HEK293 (cell line): ENCODE results near the gene ACR.

Experiments used
- CTCF ChIA-PET: fragments of 350-600 bp; formaldehyde crosslinking; extraction: SDS; loops from one replicate; lab custom pipeline; 2021; ENCODE audit warnings: antibody characterized with exemption; lab: Yijun Ruan, JAX
- POLR2A ChIA-PET: fragments of 300-600 bp; formaldehyde crosslinking; extraction: SDS; loops from one replicate; lab custom pipeline; 2020; ENCODE audit warnings: antibody characterized with exemption, inconsistent platforms; lab: Yijun Ruan, JAX
- H3K27ac ChIP-seq: fragments of 200-500 bp; sonication (Bioruptor generic); 2 replicates; pipeline ENCODE4 v1.5.1; 2014; ENCODE audit warnings: low read depth, low read length, control low read depth, inconsistent platforms; ENCODE audit errors: extremely low read depth
- H3K36me3 ChIP-seq, 2 experiments: fragments of 200-500 bp in 1 of 2; sonication (Bioruptor generic) in 1 of 2; 1 replicate in 1 of 2; 2 replicates in 1 of 2; pipeline ENCODE4 v1.5.1; 2014 to 2017; ENCODE audit warnings: inconsistent platforms in 2 of 2, low read length in 2 of 2; ENCODE audit not compliant: control insufficient read depth in 2 of 2, insufficient read depth in 1 of 2
- H3K4me1 ChIP-seq: fragments of 200-500 bp; sonication (Bioruptor generic); 2 replicates; pipeline ENCODE4 v1.5.1; 2014; ENCODE audit warnings: mild to moderate bottlenecking, low read length, inconsistent platforms; ENCODE audit not compliant: control insufficient read depth, insufficient read depth
- H3K4me3 ChIP-seq: 2 replicates; pipeline ENCODE4 v1.5.1; 2011; ENCODE audit warnings: low read depth, mild to moderate bottlenecking, control low read depth, low read length, moderate library complexity
- H3K9me3 ChIP-seq: fragments of 200-500 bp; sonication (Bioruptor generic); 2 replicates; pipeline ENCODE4 v1.5.1; 2014; ENCODE audit warnings: low read depth, low read length, inconsistent platforms; ENCODE audit not compliant: control insufficient read depth, insufficient read depth
- HOXD13 ChIP-seq: sonication (generic); formaldehyde crosslinking; IDR thresholded peaks from 2 replicates; pipeline ENCODE4 v1.8.0; 2022; ENCODE audit warnings: missing genetic modification reagents, borderline replicate concordance
- PRDM1 ChIP-seq: fragments of 450-650 bp; formaldehyde crosslinking; IDR thresholded peaks from 2 replicates; pipeline ENCODE4; 2016; ENCODE audit warnings: missing biosample characterization, missing genetic modification characterization
- WT1 ChIP-seq: fragments of 450-650 bp; formaldehyde crosslinking; IDR thresholded peaks from 2 replicates; pipeline ENCODE4 v1.5.1; 2016; ENCODE audit warnings: missing biosample characterization, missing genetic modification characterization
- ZBTB1 ChIP-seq: fragments of 450-650 bp; formaldehyde crosslinking; IDR thresholded peaks from 2 replicates; pipeline ENCODE4 v1.5.1; 2016; ENCODE audit warnings: missing biosample characterization, missing genetic modification characterization
- ZBTB48 ChIP-seq: fragments of 450-650 bp; formaldehyde crosslinking; IDR thresholded peaks from 2 replicates; pipeline ENCODE4 v1.5.1; 2016; ENCODE audit warnings: missing biosample characterization, missing genetic modification characterization
- ZBTB7A ChIP-seq: fragments of 450-650 bp; formaldehyde crosslinking; IDR thresholded peaks from 2 replicates; pipeline ENCODE4 v1.5.1; 2016; ENCODE audit warnings: low read depth, missing biosample characterization, missing genetic modification characterization
- ZEB2 ChIP-seq: fragments of 450-650 bp; formaldehyde crosslinking; IDR thresholded peaks from 2 replicates; pipeline ENCODE4 v1.5.1; 2016; ENCODE audit warnings: missing biosample characterization, missing genetic modification characterization
- ZFP3 ChIP-seq: fragments of 450-650 bp; formaldehyde crosslinking; IDR thresholded peaks from 2 replicates; pipeline ENCODE4 v1.5.1; 2016; ENCODE audit warnings: low read depth, missing biosample characterization, missing genetic modification characterization
- ZFP41 ChIP-seq: fragments of 450-650 bp; formaldehyde crosslinking; IDR thresholded peaks from 2 replicates; pipeline ENCODE4 v1.5.1; 2016; ENCODE audit warnings: missing biosample characterization, missing genetic modification characterization, borderline replicate concordance
- ZNF121 ChIP-seq: fragments of 450-650 bp; formaldehyde crosslinking; IDR thresholded peaks from 2 replicates; pipeline ENCODE4 v1.5.1; 2016; ENCODE audit warnings: missing biosample characterization, missing genetic modification characterization
- ZNF174 ChIP-seq: fragments of 450-650 bp; formaldehyde crosslinking; IDR thresholded peaks from 2 replicates; pipeline ENCODE4 v1.5.0; 2017; ENCODE audit warnings: missing biosample characterization, mild to moderate bottlenecking, missing genetic modification characterization
- ZNF19 ChIP-seq: fragments of 450-650 bp; formaldehyde crosslinking; IDR thresholded peaks from 2 replicates; pipeline ENCODE4; 2016; ENCODE audit warnings: missing biosample characterization, missing genetic modification characterization, low read depth
- ZNF211 ChIP-seq: fragments of 450-650 bp; formaldehyde crosslinking; IDR thresholded peaks from 2 replicates; pipeline ENCODE4 v1.5.1; 2016; ENCODE audit warnings: low read depth, missing biosample characterization, missing genetic modification characterization
- ZNF26 ChIP-seq: fragments of 450-650 bp; formaldehyde crosslinking; IDR thresholded peaks from 2 replicates; pipeline ENCODE4 v1.5.1; 2016; ENCODE audit warnings: missing biosample characterization, missing genetic modification characterization
- ZNF302 ChIP-seq: fragments of 450-650 bp; formaldehyde crosslinking; IDR thresholded peaks from 2 replicates; pipeline ENCODE4 v1.5.1; 2016; ENCODE audit warnings: missing biosample characterization, missing genetic modification characterization, low read depth
- ZNF335 ChIP-seq: fragments of 450-650 bp; formaldehyde crosslinking; conservative IDR thresholded peaks from 2 replicates; pipeline ENCODE4 v1.5.1; 2016; ENCODE audit warnings: missing biosample characterization, missing genetic modification characterization
- ZNF341 ChIP-seq: fragments of 450-650 bp; formaldehyde crosslinking; IDR thresholded peaks from 2 replicates; pipeline ENCODE4; 2016; ENCODE audit warnings: low read depth, missing biosample characterization, missing genetic modification characterization
- ZNF366 ChIP-seq: fragments of 450-650 bp; formaldehyde crosslinking; conservative IDR thresholded peaks from 2 replicates; pipeline ENCODE4 v1.5.1; 2016; ENCODE audit warnings: missing biosample characterization, missing genetic modification characterization
- ZNF571 ChIP-seq: fragments of 450-650 bp; formaldehyde crosslinking; IDR thresholded peaks from 2 replicates; pipeline ENCODE4 v1.5.0; 2017; ENCODE audit warnings: missing biosample characterization, missing genetic modification characterization
- ZNF645 ChIP-seq: fragments of 450-650 bp; formaldehyde crosslinking; IDR thresholded peaks from 2 replicates; pipeline ENCODE4; 2016; ENCODE audit warnings: missing biosample characterization, missing genetic modification characterization
- ZNF830 ChIP-seq: fragments of 450-650 bp; IDR thresholded peaks from 2 replicates; pipeline ENCODE4 v1.5.0; 2018; ENCODE audit warnings: missing biosample characterization, missing genetic modification characterization, low read depth, mild to moderate bottlenecking, moderate library complexity
- ZNF837 ChIP-seq: fragments of 450-650 bp; formaldehyde crosslinking; IDR thresholded peaks from 2 replicates; pipeline ENCODE4 v1.5.1; 2016; ENCODE audit warnings: missing biosample characterization, missing genetic modification characterization
- ZNF843 ChIP-seq: fragments of 450-650 bp; formaldehyde crosslinking; IDR thresholded peaks from 2 replicates; pipeline ENCODE4 v1.5.1; 2016; ENCODE audit warnings: missing biosample characterization, missing genetic modification characterization
- TF ChIP-seq, protein P1 (sequence below): fragments of 450-650 bp; formaldehyde crosslinking; IDR thresholded peaks from 2 replicates; pipeline ENCODE4 v1.5.1; 2016; ENCODE audit warnings: missing biosample characterization, missing genetic modification characterization
- TF ChIP-seq, protein P2 (sequence below): fragments of 450-650 bp; formaldehyde crosslinking; IDR thresholded peaks from 2 replicates; pipeline ENCODE4 v1.5.1; 2016; ENCODE audit warnings: missing biosample characterization, missing genetic modification characterization, borderline replicate concordance
- TF ChIP-seq, protein P3 (sequence below): fragments of 450-650 bp; formaldehyde crosslinking; IDR thresholded peaks from 2 replicates; pipeline ENCODE4 v1.5.1; 2016; ENCODE audit warnings: missing biosample characterization, missing genetic modification characterization

ACR gene

GRCh38 chr22:50713571-50714056, 24.4 kb upstream of the ACR start:
- Histone ChIP-seq H3K27ac (no peak overlapping the region), H3K4me3 (no peak overlapping the region), H3K36me3 (peaks cover 0 to 34% of the 10 kb centered on the region in 2 experiments; a peak in 1 of 3 replicates), H3K4me1 (no peaks in the 10 kb centered on the region), H3K9me3 (no peaks in the 10 kb centered on the region)
- CTCF ChIA-PET, result interaction anchor here (1.0 kb wide), 1 partner anchor 18 kb away, joined by 4 read pairs; no protein-coding TSS in a partner anchor
- POLR2A ChIA-PET, result no interaction called here
- TF ChIP-seq ZNF335 (tag by site-specific recombination), result no peak
- TF ChIP-seq ZEB2 (tag by site-specific recombination), result no peak
- TF ChIP-seq, protein P1, sequence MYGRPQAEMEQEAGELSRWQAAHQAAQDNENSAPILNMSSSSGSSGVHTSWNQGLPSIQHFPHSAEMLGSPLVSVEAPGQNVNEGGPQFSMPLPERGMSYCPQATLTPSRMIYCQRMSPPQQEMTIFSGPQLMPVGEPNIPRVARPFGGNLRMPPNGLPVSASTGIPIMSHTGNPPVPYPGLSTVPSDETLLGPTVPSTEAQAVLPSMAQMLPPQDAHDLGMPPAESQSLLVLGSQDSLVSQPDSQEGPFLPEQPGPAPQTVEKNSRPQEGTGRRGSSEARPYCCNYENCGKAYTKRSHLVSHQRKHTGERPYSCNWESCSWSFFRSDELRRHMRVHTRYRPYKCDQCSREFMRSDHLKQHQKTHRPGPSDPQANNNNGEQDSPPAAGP, result no peak
- TF ChIP-seq ZNF571 (tag by site-specific recombination), result no peak
- no peak for TF ChIP-seq ZNF837 (tag by site-specific recombination)
- no peak for TF ChIP-seq ZNF302 (tag by site-specific recombination)
- TF ChIP-seq ZFP3 (tag by site-specific recombination), result no peak
- no peak for TF ChIP-seq ZNF843
- TF ChIP-seq ZNF19 (tag by site-specific recombination), result no peak
- no peak for TF ChIP-seq HOXD13
- no peak for TF ChIP-seq ZBTB48 (tag by site-specific recombination)

DNA sequence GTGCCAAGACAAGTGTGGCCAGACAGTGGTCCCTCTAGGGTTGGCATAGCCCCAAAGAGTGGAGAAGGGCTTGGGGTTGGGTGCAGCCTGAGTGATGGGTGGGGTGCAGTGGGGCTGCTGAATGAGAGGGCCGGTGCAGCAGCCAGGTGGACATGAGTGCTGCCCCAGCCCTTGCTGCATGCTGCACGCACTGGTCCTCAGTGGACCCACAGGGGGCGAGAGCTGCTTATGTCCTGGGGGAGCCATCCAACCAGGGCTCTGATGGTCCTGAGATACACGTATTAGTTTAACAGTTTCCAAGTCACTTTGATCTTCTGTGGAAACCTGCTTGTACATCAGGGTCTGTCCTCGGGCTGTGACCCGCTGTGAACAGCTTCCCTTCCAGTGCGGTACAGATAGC, 23.9 kb upstream of the ACR start:
- peaks cover 0 to 33% of the 10 kb centered on the region in 2 experiments; a peak in 1 of 3 replicates for H3K36me3 ChIP-seq
- CTCF ChIA-PET, result interaction anchor here (0.6 to 1.1 kb wide), 3 partner anchors 17 to 73 kb away, joined by 3 to 4 read pairs (median 3); no protein-coding TSS in a partner anchor
- no peaks in the 10 kb centered on the region for H3K9me3 ChIP-seq
- H3K27ac ChIP-seq, result no peak overlapping the region
- no peaks in the 10 kb centered on the region for H3K4me1 ChIP-seq
- POLR2A ChIA-PET, result no interaction called here
- H3K4me3 ChIP-seq, result no peak overlapping the region
- TF ChIP-seq ZBTB7A (tag by site-specific recombination), result no peak
- TF ChIP-seq, protein P2, sequence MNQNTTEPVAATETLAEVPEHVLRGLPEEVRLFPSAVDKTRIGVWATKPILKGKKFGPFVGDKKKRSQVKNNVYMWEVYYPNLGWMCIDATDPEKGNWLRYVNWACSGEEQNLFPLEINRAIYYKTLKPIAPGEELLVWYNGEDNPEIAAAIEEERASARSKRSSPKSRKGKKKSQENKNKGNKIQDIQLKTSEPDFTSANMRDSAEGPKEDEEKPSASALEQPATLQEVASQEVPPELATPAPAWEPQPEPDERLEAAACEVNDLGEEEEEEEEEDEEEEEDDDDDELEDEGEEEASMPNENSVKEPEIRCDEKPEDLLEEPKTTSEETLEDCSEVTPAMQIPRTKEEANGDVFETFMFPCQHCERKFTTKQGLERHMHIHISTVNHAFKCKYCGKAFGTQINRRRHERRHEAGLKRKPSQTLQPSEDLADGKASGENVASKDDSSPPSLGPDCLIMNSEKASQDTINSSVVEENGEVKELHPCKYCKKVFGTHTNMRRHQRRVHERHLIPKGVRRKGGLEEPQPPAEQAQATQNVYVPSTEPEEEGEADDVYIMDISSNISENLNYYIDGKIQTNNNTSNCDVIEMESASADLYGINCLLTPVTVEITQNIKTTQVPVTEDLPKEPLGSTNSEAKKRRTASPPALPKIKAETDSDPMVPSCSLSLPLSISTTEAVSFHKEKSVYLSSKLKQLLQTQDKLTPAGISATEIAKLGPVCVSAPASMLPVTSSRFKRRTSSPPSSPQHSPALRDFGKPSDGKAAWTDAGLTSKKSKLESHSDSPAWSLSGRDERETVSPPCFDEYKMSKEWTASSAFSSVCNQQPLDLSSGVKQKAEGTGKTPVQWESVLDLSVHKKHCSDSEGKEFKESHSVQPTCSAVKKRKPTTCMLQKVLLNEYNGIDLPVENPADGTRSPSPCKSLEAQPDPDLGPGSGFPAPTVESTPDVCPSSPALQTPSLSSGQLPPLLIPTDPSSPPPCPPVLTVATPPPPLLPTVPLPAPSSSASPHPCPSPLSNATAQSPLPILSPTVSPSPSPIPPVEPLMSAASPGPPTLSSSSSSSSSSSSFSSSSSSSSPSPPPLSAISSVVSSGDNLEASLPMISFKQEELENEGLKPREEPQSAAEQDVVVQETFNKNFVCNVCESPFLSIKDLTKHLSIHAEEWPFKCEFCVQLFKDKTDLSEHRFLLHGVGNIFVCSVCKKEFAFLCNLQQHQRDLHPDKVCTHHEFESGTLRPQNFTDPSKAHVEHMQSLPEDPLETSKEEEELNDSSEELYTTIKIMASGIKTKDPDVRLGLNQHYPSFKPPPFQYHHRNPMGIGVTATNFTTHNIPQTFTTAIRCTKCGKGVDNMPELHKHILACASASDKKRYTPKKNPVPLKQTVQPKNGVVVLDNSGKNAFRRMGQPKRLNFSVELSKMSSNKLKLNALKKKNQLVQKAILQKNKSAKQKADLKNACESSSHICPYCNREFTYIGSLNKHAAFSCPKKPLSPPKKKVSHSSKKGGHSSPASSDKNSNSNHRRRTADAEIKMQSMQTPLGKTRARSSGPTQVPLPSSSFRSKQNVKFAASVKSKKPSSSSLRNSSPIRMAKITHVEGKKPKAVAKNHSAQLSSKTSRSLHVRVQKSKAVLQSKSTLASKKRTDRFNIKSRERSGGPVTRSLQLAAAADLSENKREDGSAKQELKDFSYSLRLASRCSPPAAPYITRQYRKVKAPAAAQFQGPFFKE, result no peak
- no peak for TF ChIP-seq WT1 (tag by site-specific recombination)
- no peak for TF ChIP-seq ZNF366 (tag by site-specific recombination)
- TF ChIP-seq ZBTB1, result no peak
- TF ChIP-seq ZNF341, result no peak
- TF ChIP-seq, protein P3, sequence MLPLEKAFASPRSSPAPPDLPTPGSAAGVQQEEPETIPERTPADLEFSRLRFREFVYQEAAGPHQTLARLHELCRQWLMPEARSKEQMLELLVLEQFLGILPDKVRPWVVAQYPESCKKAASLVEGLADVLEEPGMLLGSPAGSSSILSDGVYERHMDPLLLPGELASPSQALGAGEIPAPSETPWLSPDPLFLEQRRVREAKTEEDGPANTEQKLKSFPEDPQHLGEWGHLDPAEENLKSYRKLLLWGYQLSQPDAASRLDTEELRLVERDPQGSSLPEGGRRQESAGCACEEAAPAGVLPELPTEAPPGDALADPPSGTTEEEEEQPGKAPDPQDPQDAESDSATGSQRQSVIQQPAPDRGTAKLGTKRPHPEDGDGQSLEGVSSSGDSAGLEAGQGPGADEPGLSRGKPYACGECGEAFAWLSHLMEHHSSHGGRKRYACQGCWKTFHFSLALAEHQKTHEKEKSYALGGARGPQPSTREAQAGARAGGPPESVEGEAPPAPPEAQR (tag by site-specific recombination), result no peak
- TF ChIP-seq ZNF174 (tag by site-specific recombination), result no peak
- no peak for TF ChIP-seq ZNF830
- no peak for TF ChIP-seq ZNF211
- no peak for TF ChIP-seq ZNF121 (tag by site-specific recombination)
- TF ChIP-seq ZFP41, result no peak
- no peak for TF ChIP-seq PRDM1
- no peak for TF ChIP-seq ZNF645
- no peak for TF ChIP-seq ZNF26 (tag by site-specific recombination)
